Dermis blood vessel endothelial cell (primary cell): Measurements from ENCODE around the gene OSBPL5. TPM values are rescaled to one million over a fixed set of nuclear protein-coding genes. Genes with fewer than 3 reads are reported as not detected.
"Not testable (repeated sequence)": the region's sequence is repeated elsewhere in the genome, so short reads cannot be mapped to it uniquely, and the experiment has no call there.

Source experiments
- DNase-seq: peaks from one replicate; pipeline ENCODE4 v3.0.0; 2010
- total RNA-seq: library from RNA; depleted of rRNA; stranded (reverse); fragments of >200 nt; gene quantifications from 2 replicates; pipeline ENCODE4 v1.2.3, GENCODE V29; 2014

The OSBPL5 gene
- total RNA-seq, 1 donor from 2014 or later, result 74.9 TPM

GRCh38 chr11:3121416-3121815, 43.7 kb downstream of the OSBPL5 start:
- DNase-seq, result no peak

- DNase-seq, result no peak
Measured at GRCh38 chr11:3120071-3120792, 44.9 kb downstream of the OSBPL5 start.

GRCh38 chr11:3119141-3119821, 45.8 kb downstream of the OSBPL5 start:
- DNase-seq, result no peak

- DNase-seq, result no peak
Measured at GRCh38 chr11:3115321-3115720, 49.8 kb downstream of the OSBPL5 start.

GRCh38 chr11:3113661-3114060, 51.4 kb downstream of the OSBPL5 start:
- not testable (repeated sequence) for DNase-seq

- DNase-seq, result no peak
Measured at GRCh38 chr11:3111919-3112690, 53.0 kb downstream of the OSBPL5 start.

GRCh38 chr11:3111466-3111865, 53.6 kb downstream of the OSBPL5 start:
- no peak for DNase-seq

GRCh38 chr11:3109921-3110706, 55.0 kb downstream of the OSBPL5 start:
- DNase-seq, result peak; percentile 67

- DNase-seq, result no peak
Measured at GRCh38 chr11:3109434-3109833, 55.7 kb downstream of the OSBPL5 start.

- DNase-seq, result no peak
Measured at GRCh38 chr11:3108183-3108721, 56.9 kb downstream of the OSBPL5 start.

GRCh38 chr11:3107608-3108182, 57.4 kb downstream of the OSBPL5 start:
- DNase-seq, result no peak

- no peak for DNase-seq
Measured at GRCh38 chr11:3106736-3107524, 58.2 kb downstream of the OSBPL5 start.

- no peak for DNase-seq
Measured at GRCh38 chr11:3105791-3106735, 59.0 kb downstream of the OSBPL5 start.

GRCh38 chr11:3104961-3105790, 59.9 kb downstream of the OSBPL5 start:
- DNase-seq, result no peak

- DNase-seq, result no peak
Measured at GRCh38 chr11:3104051-3104714, 60.9 kb downstream of the OSBPL5 start.

- DNase-seq, result no peak
Measured at GRCh38 chr11:3103076-3103475, 62.0 kb downstream of the OSBPL5 start.

- DNase-seq, result no peak
Measured at GRCh38 chr11:3102641-3102921, 62.5 kb downstream of the OSBPL5 start.

GRCh38 chr11:3101921-3102640, 63.0 kb downstream of the OSBPL5 start:
- DNase-seq, result no peak
